Parathyroid adenoma (tissue), 2 donors: ENCODE data around the gene PTMA.

Experiments used
- H2AFZ ChIP-seq: fragments of 300-600 bp; sonication (generic); one replicate; pipeline ENCODE4 v1.7.0; 2017; ENCODE audit warnings: antibody characterized with exemption, mild to moderate bottlenecking
- H3K27ac ChIP-seq: fragments of 300-600 bp; sonication (generic); one replicate; pipeline ENCODE4 v1.7.0; 2017
- H3K27me3 ChIP-seq: fragments of 300-600 bp; sonication (generic); one replicate; pipeline ENCODE4 v1.7.0; 2017; ENCODE audit warnings: low read length; ENCODE audit not compliant: control insufficient read depth, insufficient read depth
- H3K36me3 ChIP-seq: fragments of 300-600 bp; sonication (generic); one replicate; pipeline ENCODE4 v1.7.0; 2017; ENCODE audit warnings: low read length; ENCODE audit not compliant: control insufficient read depth, insufficient read depth
- H3K4me1 ChIP-seq: fragments of 300-600 bp; sonication (generic); one replicate; pipeline ENCODE4 v1.7.0; 2017; ENCODE audit warnings: control low read depth
- H3K4me2 ChIP-seq: fragments of 300-600 bp; sonication (generic); one replicate; pipeline ENCODE4 v1.7.0; 2017; ENCODE audit warnings: low read length
- H3K4me3 ChIP-seq: fragments of 300-600 bp; sonication (generic); one replicate; pipeline ENCODE4 v1.7.0; 2017; ENCODE audit warnings: low read depth, low read length
- H3K79me2 ChIP-seq: fragments of 300-600 bp; sonication (generic); one replicate; pipeline ENCODE4 v1.7.0; 2017; ENCODE audit warnings: control low read depth
- H3K9ac ChIP-seq: fragments of 300-600 bp; sonication (generic); one replicate; pipeline ENCODE4 v1.7.0; 2017; ENCODE audit warnings: mild to moderate bottlenecking
- H3K9me3 ChIP-seq: fragments of 300-600 bp; sonication (generic); one replicate; pipeline ENCODE4 v1.7.0; 2017; ENCODE audit warnings: low read length; ENCODE audit not compliant: control insufficient read depth
- TF ChIP-seq, protein P1 (sequence below): fragments of 300-600 bp; sonication (generic); IDR thresholded peaks from one replicate; pipeline ENCODE4 v1.7.0; 2017; ENCODE audit warnings: antibody characterized with exemption, mild to moderate bottlenecking
- donor health status: primary hyperparathyroidism.

Gene PTMA

DNA sequence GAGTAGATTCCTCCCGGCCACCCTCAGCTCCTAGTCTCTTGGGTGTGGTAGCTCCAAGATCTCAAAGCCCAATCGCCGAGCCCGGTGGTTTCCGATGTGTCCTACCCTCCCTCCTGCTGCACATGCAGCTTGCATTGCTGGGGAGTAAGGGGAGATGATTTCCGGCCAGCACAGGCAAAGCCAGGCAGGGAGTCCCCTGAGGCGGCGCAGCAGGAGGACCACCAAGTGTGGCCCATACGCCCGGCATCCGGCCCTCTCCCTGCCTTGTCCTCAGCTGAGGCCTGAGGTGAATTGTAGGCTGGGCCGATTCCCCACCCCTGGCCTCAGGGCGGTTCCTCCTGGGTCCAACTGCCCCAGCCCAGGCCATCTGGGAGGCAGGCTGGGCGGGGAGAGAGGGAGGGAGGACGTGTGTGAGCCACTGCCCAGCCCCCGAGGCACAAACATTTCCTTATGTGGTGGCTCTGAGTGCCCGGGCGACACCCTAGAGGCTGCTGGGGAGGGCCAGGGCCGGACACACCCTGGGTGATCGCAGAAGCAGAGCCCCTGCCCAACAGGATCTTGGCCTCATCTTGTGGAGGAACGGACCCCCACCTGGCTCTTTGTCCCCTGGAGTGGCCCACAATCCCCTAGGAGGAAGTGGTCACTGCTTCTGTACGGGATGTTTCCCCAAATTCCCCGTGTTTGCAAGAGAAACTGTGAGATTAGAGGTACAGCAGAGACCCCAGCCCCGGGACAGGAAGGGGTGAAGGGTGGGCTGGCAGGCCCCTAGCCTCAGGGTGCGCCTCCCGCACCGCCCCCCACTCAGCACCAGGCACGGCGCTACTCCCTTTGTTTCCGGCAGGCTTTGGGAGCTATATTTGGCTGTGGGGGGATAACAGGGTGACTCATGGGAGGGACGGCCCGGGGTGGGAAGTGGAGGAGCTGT lies 41.9 kb upstream of the PTMA start:
- H3K79me2 ChIP-seq = no peaks in the 10 kb centered on the region
- H3K4me2 ChIP-seq = peak overlapping the region; percentile 98
- peak overlapping the region; percentile 94 for H2AFZ ChIP-seq
- H3K4me3 ChIP-seq = peak overlapping the region; percentile 84
- H3K27ac ChIP-seq = peak overlapping the region; percentile 100
- TF ChIP-seq, protein P1, sequence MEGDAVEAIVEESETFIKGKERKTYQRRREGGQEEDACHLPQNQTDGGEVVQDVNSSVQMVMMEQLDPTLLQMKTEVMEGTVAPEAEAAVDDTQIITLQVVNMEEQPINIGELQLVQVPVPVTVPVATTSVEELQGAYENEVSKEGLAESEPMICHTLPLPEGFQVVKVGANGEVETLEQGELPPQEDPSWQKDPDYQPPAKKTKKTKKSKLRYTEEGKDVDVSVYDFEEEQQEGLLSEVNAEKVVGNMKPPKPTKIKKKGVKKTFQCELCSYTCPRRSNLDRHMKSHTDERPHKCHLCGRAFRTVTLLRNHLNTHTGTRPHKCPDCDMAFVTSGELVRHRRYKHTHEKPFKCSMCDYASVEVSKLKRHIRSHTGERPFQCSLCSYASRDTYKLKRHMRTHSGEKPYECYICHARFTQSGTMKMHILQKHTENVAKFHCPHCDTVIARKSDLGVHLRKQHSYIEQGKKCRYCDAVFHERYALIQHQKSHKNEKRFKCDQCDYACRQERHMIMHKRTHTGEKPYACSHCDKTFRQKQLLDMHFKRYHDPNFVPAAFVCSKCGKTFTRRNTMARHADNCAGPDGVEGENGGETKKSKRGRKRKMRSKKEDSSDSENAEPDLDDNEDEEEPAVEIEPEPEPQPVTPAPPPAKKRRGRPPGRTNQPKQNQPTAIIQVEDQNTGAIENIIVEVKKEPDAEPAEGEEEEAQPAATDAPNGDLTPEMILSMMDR = peak; percentile 15
- no peaks in the 10 kb centered on the region for H3K9me3 ChIP-seq
- H3K36me3 ChIP-seq = no peaks in the 10 kb centered on the region
- H3K9ac ChIP-seq = peak overlapping the region; percentile 98
- H3K27me3 ChIP-seq = no peaks in the 10 kb centered on the region
- peaks cover 17% of the 10 kb centered on the region for H3K4me1 ChIP-seq

DNA sequence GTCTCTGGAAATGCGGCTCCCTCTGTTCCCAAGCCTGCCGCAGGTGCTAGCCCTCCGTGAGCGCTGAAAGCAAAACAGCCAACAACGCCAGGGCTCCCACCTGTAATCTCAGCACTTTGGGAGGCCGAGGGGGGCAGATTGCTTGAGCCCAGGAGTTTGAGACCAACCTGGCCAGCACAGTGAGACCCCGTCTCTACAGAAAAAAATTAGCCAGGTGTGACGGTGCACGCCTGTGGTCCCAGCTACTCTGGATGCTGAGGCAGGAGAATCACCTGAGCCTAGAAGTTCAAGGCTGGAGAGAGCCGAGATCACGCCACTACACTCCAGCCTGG lies 41.3 kb upstream of the PTMA start:
- Histone ChIP-seq H2AFZ (peak overlapping the region; percentile 94), H3K27me3 (no peaks in the 10 kb centered on the region), H3K27ac (peak overlapping the region; percentile 100), H3K4me2 (peak overlapping the region; percentile 98), H3K9me3 (no peaks in the 10 kb centered on the region), H3K79me2 (no peaks in the 10 kb centered on the region), H3K4me3 (peak overlapping the region; percentile 84), H3K36me3 (no peaks in the 10 kb centered on the region), H3K9ac (peak overlapping the region; percentile 98), H3K4me1 (peaks cover 21% of the 10 kb centered on the region)
- TF ChIP-seq, protein P1 = no peak

DNA sequence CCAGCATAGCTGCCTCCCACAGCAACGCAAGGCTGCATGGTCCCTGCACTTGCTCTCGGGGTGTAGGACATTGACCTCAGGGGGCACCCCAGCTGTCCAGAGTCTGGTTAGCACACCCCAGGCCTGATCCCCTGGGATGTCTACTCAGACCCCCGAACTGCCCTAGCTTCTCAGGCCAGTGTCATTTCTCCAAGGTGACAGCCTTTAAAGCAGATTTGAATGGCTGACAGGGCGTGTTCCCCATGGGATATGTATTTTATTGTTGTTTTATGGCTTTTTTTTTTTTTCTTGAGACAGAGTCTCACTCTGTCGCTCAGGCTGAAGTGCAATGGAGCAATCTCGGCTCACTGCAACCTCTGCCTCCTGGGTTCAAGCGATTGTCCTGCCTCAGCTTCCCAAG lies 40.8 kb upstream of the PTMA start:
- Histone ChIP-seq H3K9me3 (no peaks in the 10 kb centered on the region), H3K36me3 (no peaks in the 10 kb centered on the region), H3K27ac (peak overlapping the region; percentile 100), H3K27me3 (no peaks in the 10 kb centered on the region), H3K4me2 (no peak overlapping the region), H3K4me1 (peaks cover 21% of the 10 kb centered on the region), H2AFZ (peak overlapping the region; percentile 94), H3K79me2 (no peaks in the 10 kb centered on the region), H3K9ac (no peak overlapping the region), H3K4me3 (no peak overlapping the region)
- TF ChIP-seq, protein P1 = no peak

DNA sequence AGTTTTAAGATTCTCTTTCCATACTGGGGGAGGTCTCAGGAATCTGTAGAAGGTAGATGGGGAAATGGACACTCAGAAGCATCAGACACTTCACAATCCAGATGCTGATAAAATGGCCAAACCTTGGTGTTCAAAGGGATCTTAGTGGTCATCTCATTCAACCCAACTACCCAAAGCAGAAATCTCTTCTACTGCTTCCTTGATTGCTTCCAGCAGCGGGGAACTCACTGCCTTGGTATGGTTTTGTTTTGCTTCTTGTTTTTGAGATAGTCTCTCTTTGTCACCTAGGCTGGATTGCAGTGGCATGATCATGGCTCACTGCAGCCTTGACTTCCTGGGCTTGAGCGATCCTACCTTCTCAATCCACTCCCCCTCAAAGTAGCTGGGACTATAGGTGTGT lies 39.3 kb upstream of the PTMA start:
- no peak overlapping the region for H3K27ac ChIP-seq

More for the DNA sequence above, 39.3 kb upstream of the PTMA start:
- Histone ChIP-seq H3K9me3 (no peaks in the 10 kb centered on the region), H3K9ac (no peak overlapping the region), H3K27me3 (no peaks in the 10 kb centered on the region), H2AFZ (no peak overlapping the region), H3K4me2 (no peak overlapping the region), H3K36me3 (no peaks in the 10 kb centered on the region), H3K4me3 (no peak overlapping the region), H3K79me2 (no peaks in the 10 kb centered on the region), H3K4me1 (peaks cover 21% of the 10 kb centered on the region)
- TF ChIP-seq, protein P1 = no peak
